Measurements from ENCODE around the gene EGR2. TPM values are rescaled to one million over a fixed set of nuclear protein-coding genes. Genes with fewer than 3 reads are reported as not detected.
A peak's percentile ranks its signal among the peaks of the same experiment; 100 is the strongest.

The EGR2 gene
- total and polyA plus RNA-seq, 8 donors = 0.76 to 14.2 (median 4.8) TPM

GRCh38 chr10:62817121-62817765, 1.1 kb upstream of the EGR2 start:
- peak; percentile 42 for ATAC-seq
- no peak for TF ChIP-seq CTCF (IDR thresholded peaks at IDR 0.05)
- Histone ChIP-seq H3K27me3 (peaks cover 34 to 76% of the 10 kb centered on the region in 2 donors), H3K27ac (peak overlapping the region; percentile 83 to 88), H3K9me3 (no peaks in the 10 kb centered on the region), H3K36me3 (peaks cover 0 to 12% of the 10 kb centered on the region in 2 donors), H3K4me3 (peak overlapping the region; percentile 53 to 61), H3K4me1 (peaks cover 18 to 44% of the 10 kb centered on the region in 2 donors)
- DNase-seq = peak in 3 of 4 donors; percentile 64 to 90 (median 65)
- intact Hi-C loops (cut with DNase I) = loop anchor here in 1 of 2 donors (10.0 kb wide), 1 partner anchor 222 kb away; no protein-coding TSS in a partner anchor

GRCh38 chr10:62816076-62816330, 163 bp downstream of the EGR2 start:
- H3K4me1 ChIP-seq = peaks cover 18 to 44% of the 10 kb centered on the region in 2 donors
- H3K27ac ChIP-seq = peak overlapping the region in 1 of 2 donors; percentile 88
- no peaks in the 10 kb centered on the region for H3K9me3 ChIP-seq
- H3K4me3 ChIP-seq = peak overlapping the region; percentile 53 to 61
- TF ChIP-seq CTCF (IDR thresholded peaks at IDR 0.05) = no peak
- peaks cover 0 to 12% of the 10 kb centered on the region in 2 donors for H3K36me3 ChIP-seq
- peaks cover 34 to 65% of the 10 kb centered on the region in 2 donors for H3K27me3 ChIP-seq
- ATAC-seq (no peak), DNase-seq (no peak)
- intact Hi-C loops (cut with DNase I) = loop anchor here in 1 of 2 donors (10.0 kb wide), 1 partner anchor 221 kb away; no protein-coding TSS in a partner anchor

GRCh38 chr10:62815381-62816075, 638 bp downstream of the EGR2 start:
- H3K27ac ChIP-seq = no peak overlapping the region
- DNase-seq = peak in 3 of 4 donors; percentile 16 to 82 (median 35)
- peak overlapping the region; percentile 53 to 61 for H3K4me3 ChIP-seq
- intact Hi-C loops (cut with DNase I) = loop anchor here in 1 of 2 donors (10.0 kb wide), 1 partner anchor 221 kb away; no protein-coding TSS in a partner anchor
- peaks cover 0 to 12% of the 10 kb centered on the region in 2 donors for H3K36me3 ChIP-seq
- H3K9me3 ChIP-seq = no peaks in the 10 kb centered on the region
- peaks cover 18 to 44% of the 10 kb centered on the region in 2 donors for H3K4me1 ChIP-seq
- no peak for ATAC-seq
- no peak for TF ChIP-seq CTCF (IDR thresholded peaks at IDR 0.05)
- H3K27me3 ChIP-seq = peaks cover 34 to 60% of the 10 kb centered on the region in 2 donors

- Histone ChIP-seq H3K4me1 (peaks cover 18 to 44% of the 10 kb centered on the region in 2 donors), H3K27ac (no peak overlapping the region), H3K4me3 (peak overlapping the region; percentile 53 to 61), H3K9me3 (no peaks in the 10 kb centered on the region), H3K27me3 (peaks cover 34 to 54% of the 10 kb centered on the region in 2 donors), H3K36me3 (peaks cover 0 to 12% of the 10 kb centered on the region in 2 donors)
- no peak for TF ChIP-seq CTCF (IDR thresholded peaks at IDR 0.05)
- intact Hi-C loops (cut with DNase I) = loop anchor here in 1 of 2 donors (10.0 kb wide), 1 partner anchor 220 kb away; no protein-coding TSS in a partner anchor
- DNase-seq (peak in 2 of 4 donors; percentile 24 to 80), ATAC-seq (no peak)
These were observed 1.3 kb downstream of the EGR2 start for GRCh38 chr10:62814756-62815380.

Data from left lung (tissue), 10 donors.